ENCODE measurements around the gene LPCAT1.

DNA sequence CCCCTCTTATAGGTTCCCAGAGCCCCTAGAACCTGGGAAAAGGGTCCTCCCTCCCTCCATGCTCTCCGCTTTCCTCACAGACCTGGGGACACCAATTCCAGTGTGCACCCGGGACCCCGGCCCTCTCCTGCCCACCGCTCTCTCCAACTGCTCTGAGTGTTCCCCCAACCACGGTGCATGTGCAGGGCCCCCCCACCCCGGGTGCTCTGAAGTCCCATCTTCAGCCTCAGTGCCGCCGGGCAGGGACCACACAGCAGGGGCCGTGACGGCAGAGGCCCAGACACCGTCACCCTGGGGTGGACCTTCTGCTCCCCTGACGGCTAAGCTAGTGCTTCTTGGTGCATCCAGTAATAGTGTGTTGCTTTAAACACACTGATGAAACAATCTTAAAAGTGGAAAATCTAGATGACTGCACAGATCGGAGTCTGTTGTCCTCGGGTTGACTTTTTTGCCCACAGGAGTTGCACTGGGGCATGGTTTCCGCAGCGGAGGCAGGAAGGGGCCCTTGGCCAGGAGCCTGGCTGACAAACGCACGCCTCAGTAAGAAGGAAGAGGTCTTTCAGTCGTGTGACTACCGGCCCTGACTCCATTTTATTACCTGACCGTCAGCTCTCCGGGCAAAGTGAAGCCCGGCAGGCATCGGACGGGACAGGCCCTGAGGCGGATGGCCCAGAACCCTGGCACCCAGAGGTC lies 42.3 kb downstream of the LPCAT1 start:
- TF ChIP-seq, protein P1, sequence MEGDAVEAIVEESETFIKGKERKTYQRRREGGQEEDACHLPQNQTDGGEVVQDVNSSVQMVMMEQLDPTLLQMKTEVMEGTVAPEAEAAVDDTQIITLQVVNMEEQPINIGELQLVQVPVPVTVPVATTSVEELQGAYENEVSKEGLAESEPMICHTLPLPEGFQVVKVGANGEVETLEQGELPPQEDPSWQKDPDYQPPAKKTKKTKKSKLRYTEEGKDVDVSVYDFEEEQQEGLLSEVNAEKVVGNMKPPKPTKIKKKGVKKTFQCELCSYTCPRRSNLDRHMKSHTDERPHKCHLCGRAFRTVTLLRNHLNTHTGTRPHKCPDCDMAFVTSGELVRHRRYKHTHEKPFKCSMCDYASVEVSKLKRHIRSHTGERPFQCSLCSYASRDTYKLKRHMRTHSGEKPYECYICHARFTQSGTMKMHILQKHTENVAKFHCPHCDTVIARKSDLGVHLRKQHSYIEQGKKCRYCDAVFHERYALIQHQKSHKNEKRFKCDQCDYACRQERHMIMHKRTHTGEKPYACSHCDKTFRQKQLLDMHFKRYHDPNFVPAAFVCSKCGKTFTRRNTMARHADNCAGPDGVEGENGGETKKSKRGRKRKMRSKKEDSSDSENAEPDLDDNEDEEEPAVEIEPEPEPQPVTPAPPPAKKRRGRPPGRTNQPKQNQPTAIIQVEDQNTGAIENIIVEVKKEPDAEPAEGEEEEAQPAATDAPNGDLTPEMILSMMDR (conservative IDR thresholded peaks at IDR 0.05; ENCODE audit: low read depth in 2 of 2), result no peak
- TF ChIP-seq, protein P2, sequence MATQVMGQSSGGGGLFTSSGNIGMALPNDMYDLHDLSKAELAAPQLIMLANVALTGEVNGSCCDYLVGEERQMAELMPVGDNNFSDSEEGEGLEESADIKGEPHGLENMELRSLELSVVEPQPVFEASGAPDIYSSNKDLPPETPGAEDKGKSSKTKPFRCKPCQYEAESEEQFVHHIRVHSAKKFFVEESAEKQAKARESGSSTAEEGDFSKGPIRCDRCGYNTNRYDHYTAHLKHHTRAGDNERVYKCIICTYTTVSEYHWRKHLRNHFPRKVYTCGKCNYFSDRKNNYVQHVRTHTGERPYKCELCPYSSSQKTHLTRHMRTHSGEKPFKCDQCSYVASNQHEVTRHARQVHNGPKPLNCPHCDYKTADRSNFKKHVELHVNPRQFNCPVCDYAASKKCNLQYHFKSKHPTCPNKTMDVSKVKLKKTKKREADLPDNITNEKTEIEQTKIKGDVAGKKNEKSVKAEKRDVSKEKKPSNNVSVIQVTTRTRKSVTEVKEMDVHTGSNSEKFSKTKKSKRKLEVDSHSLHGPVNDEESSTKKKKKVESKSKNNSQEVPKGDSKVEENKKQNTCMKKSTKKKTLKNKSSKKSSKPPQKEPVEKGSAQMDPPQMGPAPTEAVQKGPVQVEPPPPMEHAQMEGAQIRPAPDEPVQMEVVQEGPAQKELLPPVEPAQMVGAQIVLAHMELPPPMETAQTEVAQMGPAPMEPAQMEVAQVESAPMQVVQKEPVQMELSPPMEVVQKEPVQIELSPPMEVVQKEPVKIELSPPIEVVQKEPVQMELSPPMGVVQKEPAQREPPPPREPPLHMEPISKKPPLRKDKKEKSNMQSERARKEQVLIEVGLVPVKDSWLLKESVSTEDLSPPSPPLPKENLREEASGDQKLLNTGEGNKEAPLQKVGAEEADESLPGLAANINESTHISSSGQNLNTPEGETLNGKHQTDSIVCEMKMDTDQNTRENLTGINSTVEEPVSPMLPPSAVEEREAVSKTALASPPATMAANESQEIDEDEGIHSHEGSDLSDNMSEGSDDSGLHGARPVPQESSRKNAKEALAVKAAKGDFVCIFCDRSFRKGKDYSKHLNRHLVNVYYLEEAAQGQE (IDR thresholded peaks at IDR 0.05; ENCODE audit: unreplicated experiment), result no peak
- TF ChIP-seq POLR2AphosphoS5 (IDR thresholded peaks at IDR 0.05; ENCODE audit: low read depth), result no peak
- no peak for TF ChIP-seq EZH2 (IDR thresholded peaks at IDR 0.05; ENCODE audit: low read depth, unreplicated experiment)
- TF ChIP-seq CREB1 (CRISPR knock-in tag; IDR thresholded peaks at IDR 0.05; ENCODE audit: low read depth), result no peak
- TF ChIP-seq EZH2phosphoT487 (IDR thresholded peaks at IDR 0.05; ENCODE audit: unreplicated experiment), result no peak
- TF ChIP-seq NANOG (IDR thresholded peaks at IDR 0.05; ENCODE audit: borderline replicate concordance), result no peak
- no peak for TF ChIP-seq JUNB (IDR thresholded peaks at IDR 0.05; ENCODE audit: unreplicated experiment)
- no peak for TF ChIP-seq STAT1 (IDR thresholded peaks at IDR 0.05; ENCODE audit: unreplicated experiment)

All from GM23338 (cell line).